Fibroblast of skin of left biceps (primary cell): ENCODE measurements around the gene ASXL1.

Experiments used
- DNase-seq, 2 experiments: peaks; one replicate each; pipeline ENCODE4 v3.0.0-alpha.2; 2013; ENCODE audit warnings: low read depth in 2 of 2

Gene ASXL1

DNA sequence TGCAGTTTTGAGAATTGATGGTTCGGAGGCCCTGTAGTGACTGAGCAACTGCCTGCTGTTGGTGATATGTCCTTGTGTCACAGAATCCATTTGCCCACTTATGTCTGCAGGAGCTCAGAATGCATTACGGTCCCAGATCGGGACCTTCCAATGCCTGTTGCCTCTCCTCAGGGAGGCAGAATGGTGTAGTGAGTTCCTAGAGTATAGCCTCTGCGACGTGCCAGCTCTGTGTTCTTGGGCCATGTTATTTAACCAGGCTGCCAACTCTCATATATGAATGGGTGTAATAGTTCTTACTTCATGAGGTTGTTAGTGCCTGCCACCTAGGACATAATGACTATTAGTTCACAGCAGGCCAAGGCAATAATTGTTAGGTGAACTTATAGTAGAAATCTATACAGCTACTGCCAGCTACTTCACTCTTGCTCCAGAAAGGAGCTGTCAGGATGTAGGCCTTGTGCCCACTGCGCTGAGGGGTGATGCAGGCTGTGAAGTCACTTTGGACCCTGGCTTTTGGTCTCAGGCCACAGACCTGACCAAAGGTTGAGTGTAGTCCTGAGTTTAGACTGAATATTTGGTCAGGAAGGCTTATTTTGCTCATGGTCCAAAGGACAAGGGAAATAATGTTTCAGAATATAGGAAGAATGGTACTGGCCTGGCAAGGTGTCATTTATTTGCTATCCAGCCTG, 82.1 kb downstream of the ASXL1 start:
- no peak for DNase-seq

DNA sequence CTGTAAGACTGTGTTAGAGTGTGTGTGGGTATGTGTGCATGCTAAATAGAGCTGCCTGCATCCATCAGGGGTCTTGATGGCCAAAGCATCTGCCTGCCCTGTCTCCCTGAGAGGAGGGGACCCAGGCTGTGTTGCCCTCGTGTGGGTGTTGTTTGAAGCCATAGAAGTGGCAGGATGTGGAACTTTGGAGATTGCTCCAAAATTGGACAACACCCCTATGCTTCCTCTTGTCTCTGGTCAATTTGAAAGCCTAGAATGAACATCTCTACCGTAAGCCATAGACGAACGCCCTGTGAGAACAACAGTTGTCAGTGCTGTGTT, 82.6 kb downstream of the ASXL1 start:
- DNase-seq: no peak

DNA sequence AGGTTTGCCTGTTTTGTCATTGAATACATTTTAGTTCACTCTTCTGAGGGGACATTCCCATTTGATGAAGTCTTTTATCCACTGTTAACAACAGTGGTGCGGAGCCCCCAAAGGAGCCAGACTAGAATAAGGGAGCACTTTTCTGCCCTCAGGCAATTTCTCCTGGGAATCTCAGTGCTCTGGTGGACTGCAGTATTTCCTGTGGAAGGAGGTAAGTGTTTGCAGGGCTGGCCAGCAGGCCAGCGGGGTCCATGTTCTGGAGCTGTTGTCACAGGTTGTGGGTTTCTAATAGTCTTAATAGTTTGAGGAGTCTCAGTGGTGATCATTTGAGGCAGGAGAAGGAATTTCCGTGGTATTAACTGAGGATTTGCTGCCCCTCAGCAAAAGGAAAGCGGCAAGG, 83.5 kb downstream of the ASXL1 start:
- no peak for DNase-seq

DNA sequence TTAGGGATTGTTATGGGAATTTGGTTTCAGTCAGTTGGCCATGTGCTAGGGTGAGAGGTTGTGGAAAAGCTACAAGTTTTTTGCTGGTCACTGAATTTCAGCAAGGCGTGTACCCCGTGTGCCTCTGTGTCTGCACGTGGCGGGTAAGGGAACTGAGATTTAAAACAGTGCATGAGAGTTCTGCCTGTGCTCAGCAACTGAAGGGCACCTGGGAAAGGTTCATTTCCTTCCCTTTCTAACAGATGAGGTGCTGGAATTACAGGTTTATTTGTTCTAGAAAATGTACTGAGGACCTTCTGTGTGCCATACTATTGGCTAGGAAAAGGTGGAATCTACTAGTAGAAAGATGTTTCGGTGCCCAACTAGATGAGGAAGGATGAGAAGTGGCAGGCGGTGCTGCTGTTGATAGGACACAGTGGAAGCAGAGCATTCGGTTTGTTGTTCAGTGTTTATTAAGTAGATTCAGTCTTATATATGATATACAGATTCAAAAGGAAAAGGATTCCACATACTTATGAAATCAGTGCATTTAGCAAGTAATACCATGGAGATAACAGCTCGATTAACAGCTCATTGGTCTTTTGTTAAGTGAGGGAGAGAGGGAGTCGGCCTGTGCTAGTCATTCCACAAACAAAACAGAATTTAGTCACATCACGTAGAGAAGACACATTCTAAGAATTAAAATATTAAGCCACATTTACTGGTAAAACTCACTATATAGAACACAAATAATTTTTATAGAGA, 84.7 kb downstream of the ASXL1 start:
- no peak for DNase-seq

DNA sequence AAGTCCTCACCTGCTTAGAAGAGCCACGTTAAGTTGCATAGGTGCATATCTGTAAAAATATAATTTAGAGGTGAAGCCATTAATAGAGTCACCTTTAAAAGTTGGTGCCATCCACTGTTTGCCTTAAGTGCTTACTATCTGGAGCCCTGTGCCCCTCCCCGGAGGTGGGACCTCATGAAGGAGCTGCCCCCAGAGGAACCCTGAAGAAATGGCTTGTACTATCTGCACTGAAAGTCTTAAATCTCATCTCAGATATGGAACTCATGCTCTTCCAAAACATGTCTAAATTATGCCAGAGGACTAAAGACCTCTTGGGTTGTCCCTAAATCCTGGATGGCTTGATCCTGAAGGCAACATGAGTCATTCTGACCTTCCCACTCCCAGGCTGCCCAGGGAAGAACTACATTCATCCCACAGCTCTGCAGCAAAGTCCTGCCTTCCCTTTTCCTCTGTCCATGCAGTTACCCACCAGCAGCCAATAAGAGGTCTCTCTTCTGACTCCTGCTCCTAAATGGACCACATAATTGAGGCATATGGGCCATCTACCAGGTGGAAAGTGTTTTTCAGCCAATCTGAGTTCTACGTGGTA, 85.3 kb downstream of the ASXL1 start:
- DNase-seq: no peak

DNA sequence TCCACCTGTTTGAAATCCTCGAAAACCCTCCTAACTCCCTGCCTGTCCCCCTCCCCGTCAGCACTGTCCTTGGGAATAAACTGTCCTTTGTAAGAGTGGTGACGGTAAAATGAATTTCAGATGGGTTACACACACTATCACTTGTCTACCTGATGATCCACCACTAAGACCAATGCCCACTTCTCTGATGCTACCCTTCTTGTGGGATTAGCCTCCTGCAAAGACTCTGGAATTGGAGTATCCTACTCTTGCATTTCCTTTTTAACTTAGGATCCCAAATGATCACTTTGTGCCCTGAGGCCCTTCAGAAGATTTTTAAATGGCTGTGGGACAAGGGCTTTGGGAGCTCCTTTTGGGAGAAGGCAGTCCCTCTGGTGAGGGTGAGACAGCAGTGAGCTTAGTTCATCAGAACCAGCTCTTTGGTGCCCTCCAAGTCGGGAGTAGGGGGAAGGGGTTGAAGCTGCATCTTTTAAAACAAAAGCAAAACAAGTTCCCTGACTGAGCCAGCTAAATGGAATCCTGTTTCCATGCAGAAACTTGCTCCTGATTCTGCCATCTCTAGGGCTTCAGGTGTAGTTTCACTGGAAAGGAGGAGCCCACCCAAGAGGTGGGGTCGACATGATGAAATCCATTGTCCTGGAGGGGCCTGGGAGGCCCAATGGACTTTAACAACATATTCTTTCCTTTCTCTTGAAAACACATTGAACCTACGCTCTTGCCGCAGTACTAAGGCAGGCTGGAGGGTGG, 86.5 kb downstream of the ASXL1 start:
- no peak for DNase-seq

DNA sequence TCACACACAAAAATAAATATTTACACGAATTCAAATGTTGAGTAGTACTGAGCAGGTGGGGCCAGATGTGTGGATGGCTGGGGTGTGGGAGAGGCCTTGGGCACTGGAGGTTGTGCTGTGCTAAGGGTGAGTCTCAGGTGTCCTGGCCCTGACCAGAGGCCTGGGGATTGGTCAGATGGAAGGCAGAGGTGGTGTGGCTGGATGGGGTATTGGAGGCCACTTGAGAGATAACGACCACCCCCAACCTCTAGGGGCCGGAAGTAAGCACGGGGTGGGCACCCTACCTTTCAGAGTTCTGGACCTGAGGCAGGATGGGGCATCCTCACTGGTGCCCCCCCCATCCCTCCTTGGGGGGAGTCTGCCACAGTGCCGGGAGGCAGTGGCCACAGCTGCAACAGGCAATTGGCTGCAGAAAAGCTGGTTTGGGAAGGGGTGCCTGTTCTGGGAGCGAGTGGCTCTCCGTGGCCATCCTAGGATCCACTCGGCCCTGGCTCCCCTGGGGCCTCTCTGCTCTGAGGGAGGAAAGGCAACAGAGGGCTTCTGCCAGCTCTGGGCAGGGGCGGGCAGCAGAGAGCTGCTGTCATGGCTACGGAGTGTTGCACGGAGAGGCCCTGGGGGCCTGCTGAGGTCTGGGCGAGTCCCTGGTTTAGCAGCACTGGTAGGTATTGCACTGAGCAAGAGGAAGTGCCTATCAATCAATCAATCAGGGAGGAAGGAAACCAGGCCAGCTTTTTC, 87.6 kb downstream of the ASXL1 start:
- DNase-seq: no peak

DNA sequence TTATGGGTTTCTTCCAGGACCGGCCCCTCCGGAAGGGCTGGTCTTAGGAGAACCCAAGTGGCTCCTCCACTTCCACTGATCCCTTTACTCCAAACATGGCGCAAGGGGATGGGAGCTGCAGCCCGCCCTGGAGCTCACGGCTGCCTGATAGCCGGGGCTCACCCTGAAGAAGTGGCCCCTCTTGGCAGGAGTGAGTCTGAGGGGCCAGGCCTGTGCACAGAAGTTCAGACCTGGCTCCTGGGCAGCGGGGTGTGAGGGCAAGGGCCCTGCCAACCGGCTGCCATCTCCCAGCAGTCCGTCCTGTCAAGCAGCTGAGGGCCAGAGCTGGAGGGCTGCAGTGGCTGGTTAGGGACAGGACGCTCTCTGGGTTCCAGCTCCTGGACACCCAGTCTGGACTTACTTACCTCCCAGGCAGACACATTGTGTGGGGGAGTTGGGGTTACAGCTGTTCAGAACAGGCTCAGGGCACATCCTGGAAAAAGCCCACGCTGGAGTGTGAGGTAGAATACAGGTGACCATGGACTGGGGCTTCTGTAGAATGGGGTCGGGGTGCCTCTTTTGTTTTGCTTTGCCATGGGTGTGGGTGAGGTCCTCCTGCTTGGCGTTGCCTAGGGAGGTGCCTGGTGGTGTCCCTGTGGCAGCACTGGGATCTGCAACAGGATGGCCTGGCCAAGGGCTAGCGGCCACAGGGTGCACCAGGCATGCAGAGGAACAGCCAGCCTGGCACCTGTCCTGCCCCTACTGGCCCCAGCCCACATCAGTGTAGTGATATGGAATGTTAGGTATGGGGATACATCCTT, 88.4 kb downstream of the ASXL1 start:
- no peak for DNase-seq

DNA sequence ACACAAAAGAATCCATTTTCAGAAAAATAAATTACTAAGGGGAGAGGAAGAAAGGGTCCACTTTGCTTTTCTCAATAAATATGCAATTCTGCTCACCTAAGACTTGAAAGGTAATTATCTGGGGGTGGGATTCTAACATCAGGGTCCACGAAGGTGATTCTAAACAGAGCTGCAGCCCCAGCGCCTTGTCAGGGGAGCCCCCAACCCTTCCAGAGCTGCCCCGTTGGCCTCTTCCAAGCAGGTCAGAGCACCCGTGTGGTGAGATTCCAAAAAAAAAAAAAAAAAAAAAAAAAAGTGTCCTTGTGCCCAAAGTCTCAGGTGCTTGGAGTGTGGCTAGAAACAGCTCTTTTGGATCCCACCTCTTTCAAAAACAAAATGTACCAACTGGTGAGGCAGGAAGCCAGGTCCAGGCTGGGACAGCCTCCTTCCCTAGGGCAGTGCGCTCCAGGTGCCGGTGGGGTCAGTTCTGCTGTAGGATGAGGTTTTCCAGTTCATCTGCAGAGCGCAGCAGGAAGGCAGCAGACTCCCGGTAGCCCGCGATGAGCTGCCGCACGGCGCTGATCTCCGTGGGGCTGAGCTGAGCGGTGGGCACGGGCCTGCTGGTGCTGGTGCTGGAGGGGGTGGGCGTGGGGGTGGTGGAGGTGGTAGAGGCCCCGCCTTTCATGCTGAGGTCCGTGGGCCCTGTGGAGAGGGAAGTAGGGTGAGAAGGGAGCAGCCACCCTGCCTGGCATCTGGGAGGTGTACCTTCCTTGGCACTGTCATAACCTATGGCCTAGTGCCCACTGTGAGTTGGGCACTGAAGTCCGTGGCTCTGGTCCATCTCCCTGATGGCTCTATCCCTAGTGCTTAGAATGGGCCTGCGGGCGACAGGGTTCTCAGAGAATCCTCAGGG, 89.3 kb downstream of the ASXL1 start:
- no peak for DNase-seq

DNA sequence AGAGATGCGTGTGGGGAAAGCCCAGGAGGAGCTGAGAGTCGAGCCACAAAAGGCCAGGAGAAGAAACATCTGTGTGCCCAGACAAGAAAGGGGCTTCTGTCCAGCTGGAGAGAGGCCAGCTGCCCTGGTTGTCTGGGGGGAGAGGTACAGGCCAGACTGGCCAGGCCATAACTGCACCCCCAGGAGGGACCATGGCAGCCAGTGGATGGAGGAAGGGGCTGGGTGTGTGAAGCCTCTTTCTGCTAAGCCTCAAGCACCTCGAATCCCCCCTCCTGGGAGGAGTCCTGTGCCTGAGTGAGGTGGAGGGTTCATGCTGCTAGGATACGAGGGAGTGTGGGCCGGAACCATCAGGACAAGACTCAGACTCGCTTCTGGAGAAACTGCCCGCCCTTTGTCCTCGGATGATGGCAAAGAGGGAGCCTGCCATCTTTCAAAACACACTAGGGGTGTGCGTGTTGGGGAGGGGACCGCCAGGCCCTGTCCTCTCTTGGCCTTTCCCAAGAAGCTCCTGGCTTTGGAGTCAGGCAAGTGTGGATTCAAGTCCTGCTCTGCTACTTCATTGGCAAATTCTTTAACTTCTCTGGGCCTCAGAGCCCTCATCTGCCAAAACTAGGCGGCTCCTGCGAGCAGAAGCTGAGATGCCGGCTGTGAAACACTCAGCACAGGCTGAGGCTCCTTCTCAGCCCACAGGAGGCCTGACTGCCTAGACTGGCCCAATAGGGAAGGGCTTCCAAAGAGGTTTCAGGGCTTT, 90.3 kb downstream of the ASXL1 start:
- DNase-seq: no peak

DNA sequence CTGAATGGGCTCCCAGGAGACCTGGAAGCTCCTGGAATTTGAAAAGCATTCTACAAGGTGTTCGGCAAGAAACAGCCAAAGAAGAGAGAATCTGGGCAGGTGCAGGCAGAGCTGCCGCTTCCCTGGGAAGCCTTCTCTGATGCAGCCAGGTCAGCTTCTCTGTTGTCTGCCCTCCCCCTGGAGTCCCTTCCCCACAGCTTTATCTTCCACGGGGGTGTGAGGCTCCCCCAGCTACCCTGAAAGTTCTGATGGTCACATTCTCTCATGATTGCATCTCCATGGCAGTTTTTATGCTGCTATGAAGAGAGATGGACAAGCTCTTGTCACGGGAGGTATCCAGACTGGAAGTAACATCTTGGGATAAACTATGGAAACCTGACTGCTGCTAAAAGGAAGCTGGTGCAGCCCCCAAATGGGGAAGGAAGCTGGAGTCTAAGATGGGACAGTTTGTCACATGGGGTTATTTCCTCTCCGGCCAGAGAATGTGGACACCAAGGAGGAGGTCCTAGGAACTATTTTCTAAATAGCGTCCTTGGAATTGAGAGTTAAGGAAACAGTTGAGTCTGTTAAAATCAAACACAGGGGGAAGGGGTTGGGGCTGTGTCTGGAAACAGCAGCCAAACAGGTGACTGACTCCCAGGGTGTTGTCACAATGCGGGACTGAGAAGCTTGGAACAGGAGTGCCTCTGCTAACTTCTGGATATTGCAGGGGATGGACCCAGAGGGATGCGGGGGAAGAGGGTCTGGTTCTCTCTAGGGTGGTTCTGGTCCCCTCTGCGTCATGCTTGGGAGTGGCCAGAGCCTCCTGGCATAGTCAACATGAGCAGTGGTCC, 91.1 kb downstream of the ASXL1 start:
- DNase-seq: no peak

DNA sequence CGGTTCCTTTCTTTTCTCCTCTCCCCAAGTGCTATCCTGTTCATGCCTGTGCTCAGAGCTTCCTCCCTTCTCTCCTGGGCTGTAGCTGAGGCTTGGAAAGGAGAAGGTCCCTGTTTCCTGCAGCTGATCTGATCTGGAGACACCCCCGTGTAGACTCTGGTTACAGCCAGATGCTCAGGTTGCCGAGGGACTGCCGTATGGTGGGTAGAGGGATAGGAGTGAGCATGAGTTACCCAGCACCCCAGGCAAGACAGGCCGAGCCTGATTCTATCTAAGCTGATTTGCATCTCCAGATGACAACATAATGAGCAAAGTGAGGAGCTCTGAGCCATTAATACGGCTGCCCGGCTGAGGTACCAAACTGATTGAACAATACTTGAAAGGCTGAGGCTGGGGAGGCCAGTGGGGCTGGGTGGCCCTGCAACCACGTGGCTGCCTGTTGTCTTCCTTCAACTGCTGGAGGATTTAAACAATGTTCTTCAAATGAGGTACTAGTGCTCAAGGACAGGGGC, 91.8 kb downstream of the ASXL1 start:
- no peak for DNase-seq

DNA sequence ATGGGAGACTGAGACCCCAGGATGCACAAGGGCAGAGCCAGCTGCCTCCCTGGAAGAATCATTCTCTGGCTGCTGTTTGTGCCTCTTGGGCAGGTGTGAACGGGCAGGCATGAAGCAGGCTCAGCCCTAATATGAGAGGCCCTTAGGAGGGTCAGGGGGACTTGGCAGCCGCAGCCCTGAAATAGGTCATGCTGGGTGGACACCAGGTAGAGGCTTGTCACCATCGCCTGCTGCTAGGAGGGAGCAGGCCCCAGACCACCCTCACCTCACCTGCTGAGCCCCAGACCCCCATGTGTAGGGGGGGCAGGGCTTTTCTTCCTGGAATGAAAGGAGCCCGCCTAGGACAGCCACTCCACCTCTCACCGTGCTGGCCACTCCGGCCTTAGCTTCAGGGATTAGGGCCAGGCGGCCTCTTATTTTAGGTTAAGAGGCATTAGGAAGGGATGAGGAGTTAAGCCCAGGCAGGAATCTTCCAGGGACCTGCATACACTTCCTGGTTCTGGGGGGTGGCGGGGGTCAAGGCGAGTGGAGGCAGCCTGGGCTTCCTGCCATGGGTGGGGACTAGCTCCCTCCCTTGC, 92.4 kb downstream of the ASXL1 start:
- no peak for DNase-seq

DNA sequence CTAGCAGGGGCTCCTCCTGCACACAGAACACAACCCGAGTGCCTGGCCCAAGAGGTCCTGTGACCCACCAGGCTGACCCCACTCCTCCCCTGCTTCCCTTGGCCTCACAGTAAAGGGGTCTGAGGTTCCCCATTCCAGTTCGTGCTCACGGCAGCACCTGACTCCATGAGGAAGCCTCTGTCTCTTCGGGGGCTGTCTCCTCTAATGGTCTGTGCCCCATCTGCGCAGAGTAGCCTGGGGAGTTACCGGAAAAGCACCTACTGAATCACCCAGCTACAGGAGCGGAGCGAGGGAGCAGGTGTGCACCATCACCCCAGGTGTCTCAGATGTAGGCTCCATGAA, 93.2 kb downstream of the ASXL1 start:
- no peak for DNase-seq

DNA sequence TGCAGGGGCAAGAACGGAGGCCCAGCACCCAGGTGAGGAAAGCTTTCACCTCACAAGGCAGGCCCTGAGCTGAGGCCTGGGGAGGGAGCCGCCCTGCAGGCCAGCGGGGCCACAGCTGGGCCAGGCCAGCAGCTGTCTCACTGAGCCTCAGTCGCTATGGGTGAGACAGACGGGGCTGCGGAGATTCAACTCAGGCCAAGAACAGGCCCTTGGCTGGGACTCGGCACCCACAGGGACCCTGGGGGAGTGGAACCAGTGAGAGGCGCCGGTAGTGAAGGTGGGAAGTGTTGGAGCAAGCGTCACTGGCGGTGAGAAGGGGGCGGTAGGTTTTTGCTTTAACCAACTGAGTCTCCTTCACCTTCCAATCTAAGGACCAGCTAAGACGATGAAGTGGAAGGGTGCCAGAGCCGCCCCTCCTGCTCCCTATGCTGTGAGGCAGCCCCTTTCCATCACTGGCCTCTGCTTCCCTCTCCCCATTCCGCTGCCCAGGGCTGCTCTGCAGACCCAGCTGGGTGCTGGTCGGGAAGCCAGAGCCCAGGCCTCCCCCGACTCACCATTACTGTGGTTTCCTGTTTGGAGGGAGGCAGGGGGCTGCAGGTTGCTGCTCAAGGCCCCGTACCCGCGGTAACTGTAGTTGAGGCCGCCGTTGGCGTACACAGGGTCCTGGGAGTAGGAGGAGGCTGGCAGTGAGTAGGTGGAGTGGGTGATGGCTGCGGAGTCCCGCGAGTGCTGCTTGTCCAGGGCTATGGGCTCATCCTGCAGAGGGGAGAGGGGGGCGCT, 93.7 kb downstream of the ASXL1 start:
- DNase-seq: no peak

DNA sequence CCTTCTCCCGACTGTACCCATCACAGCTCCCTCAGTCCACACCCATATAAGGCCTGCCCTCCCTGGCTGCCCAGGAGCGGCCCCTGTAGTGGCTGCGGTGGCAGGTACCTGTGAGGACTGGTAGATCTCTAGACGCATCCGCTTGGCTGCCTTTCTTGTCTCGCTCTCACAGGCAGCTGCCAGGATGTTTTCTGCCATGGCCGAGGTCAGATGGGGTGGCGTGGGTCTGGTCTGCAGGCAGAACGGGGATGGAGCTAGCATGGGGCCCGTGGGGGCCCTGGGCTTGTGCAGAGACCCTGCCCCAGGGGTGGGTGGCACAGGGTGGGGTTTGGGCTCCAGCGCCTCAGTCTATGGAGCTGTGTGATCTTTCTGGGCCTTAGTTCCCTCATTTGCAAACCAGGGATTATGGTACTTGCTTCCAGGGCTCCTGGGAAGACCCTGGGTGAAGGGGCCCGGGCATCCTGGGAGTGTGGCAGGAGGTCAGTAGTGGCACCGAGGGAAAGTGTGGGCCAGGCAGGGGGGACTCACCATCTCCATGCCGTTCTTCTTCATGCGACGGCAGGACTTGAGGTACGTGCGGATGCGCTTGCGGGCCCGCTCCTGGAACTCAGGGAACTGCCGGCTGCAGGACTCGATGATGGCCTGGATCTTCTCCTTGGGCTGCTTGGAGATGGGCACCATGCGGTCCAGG, 94.8 kb downstream of the ASXL1 start:
- no peak for DNase-seq
